Astrocyte of the spinal cord (primary cell): Measurements from ENCODE around the gene PTPRF.

Source experiments
- DNase-seq: peaks from one replicate; pipeline ENCODE4 v3.0.0; 2011; ENCODE audit warnings: low read depth, low spot score
- H3K4me3 ChIP-seq: 2 replicates; pipeline ENCODE4 v1.5.1; 2011; ENCODE audit warnings: low read depth, mild to moderate bottlenecking, low read length, moderate library complexity
- in situ Hi-C: cut with HindIII; loops from 2 replicates; pipeline ENCODE4 v1.10.0; 2017; ENCODE audit warnings: low sequenced_read_pairs
- TF ChIP-seq, protein P1 (sequence below): IDR thresholded peaks from 2 replicates; pipeline ENCODE4 v1.5.1; 2012; ENCODE audit warnings: low read depth, mild to moderate bottlenecking, low read length, inconsistent platforms

PTPRF gene

DNA sequence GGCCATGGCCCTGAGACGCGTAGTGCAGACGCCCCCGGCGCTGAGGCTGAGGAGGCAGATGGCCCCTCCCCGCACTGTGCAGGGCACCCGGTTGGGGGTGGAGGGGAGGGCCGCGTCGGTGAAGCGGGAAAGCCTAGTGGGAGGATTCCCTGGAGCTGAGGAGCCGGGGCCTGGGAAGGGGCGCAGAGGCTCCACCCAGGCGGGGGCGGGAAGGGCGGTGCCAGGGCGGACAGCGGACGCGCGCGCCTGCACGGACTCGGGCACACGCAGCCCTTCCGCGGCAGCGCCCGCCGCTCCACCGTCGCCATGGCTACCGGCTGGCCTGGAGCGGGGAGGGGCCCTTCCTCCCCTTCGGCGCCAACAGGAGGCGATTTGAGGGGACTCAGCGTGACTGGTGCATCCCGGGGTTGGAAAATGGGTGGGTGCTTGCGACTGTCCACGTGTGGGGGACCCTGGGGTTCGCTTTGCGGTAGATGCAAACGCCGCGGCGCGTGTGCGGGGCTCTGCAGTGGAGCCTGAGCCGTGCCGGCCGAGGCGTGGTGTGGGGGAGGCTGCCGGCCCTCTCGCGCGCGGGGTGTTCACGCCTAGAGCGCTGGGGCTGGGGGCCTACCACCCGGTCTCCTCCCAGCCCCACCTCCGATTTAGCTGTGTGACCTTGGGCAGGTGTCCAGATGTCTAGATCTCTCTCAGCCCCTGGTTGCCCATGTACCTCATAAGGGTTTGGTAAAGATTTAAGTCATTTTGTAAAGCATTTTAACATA, 35.1 kb downstream of the PTPRF start:
- DNase-seq = peak; percentile 39
- H3K4me3 ChIP-seq = peak overlapping the region; percentile 44
- in situ Hi-C loops = no loop called here
- TF ChIP-seq, protein P1, sequence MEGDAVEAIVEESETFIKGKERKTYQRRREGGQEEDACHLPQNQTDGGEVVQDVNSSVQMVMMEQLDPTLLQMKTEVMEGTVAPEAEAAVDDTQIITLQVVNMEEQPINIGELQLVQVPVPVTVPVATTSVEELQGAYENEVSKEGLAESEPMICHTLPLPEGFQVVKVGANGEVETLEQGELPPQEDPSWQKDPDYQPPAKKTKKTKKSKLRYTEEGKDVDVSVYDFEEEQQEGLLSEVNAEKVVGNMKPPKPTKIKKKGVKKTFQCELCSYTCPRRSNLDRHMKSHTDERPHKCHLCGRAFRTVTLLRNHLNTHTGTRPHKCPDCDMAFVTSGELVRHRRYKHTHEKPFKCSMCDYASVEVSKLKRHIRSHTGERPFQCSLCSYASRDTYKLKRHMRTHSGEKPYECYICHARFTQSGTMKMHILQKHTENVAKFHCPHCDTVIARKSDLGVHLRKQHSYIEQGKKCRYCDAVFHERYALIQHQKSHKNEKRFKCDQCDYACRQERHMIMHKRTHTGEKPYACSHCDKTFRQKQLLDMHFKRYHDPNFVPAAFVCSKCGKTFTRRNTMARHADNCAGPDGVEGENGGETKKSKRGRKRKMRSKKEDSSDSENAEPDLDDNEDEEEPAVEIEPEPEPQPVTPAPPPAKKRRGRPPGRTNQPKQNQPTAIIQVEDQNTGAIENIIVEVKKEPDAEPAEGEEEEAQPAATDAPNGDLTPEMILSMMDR = no peak

DNA sequence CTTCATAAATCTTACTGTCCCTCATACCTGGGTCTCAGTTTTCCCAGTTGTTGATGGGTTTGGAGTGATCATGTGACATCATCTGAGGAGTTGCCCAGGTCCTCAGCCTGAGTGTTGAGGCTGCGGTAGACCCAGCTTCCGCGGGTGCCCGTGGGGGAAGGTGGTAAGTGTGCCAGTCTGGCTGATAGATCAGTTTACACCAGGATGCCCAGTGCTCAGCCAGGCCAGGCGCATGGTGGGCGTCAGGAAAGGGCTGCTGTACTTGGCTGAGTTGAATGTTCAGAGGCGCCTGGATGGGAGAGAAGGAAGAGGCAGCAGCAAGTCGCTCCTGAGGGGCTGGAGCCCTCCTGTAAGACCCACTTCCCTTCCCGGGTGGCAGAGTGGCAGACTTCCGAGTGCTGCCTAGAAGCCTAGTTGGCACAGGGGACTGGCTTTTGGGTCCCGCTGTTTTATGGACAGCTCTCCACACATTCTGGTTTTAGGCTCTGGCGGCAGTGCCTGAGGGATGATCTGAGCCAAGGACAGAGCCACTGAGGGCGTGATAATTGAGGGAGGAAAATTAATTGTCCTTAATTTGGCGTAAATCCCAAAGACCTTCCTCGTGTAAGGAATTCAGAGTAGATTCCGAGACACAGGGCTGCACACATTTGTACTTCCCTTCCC, 35.8 kb downstream of the PTPRF start:
- TF ChIP-seq, protein P1 = no peak
- H3K4me3 ChIP-seq = no peak overlapping the region
- no peak for DNase-seq
- in situ Hi-C loops = no loop called here

DNA sequence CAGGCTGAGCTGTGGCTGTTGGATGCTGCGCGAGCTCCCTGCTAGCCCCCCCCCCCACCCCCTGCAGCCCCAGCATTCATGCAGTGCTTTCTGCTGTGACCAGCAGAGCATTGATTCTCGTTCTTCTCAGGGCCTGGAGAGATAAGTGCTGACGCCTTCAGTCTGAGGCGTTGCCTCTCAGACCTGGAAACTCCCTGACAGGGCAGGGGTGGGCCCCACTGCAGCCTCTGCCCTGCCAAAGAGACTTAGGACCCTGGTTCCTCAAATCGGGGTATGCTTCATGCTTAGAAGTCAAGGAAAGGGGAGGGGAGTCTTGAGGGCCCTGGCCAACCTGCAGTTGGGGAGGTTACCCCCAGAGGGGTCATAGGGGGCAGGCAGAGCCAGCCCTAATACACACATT, 38.5 kb downstream of the PTPRF start:
- DNase-seq = no peak
- TF ChIP-seq, protein P1 = no peak
- in situ Hi-C loops = no loop called here
- H3K4me3 ChIP-seq = no peak overlapping the region

DNA sequence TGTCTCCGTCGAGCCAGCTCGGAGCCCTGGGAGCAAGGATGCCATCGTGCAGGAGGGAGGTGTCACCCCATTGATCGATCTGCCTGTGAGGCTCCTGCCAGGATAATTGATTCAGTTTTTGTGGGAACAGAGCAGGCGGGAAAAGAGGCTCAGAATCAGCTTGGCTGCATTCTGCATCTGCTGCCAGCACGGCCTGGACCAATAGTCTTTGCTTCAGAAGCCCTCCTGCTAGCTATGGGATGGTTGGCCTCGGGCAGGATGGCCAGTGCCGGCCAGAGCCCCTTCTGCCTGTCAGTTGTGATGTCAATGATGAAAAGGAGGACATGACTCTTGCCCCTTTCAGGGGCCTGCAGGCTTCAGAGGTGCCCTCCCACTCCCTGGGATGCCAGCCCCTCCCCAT, 39.6 kb downstream of the PTPRF start:
- no peak overlapping the region for H3K4me3 ChIP-seq
- no peak for DNase-seq
- TF ChIP-seq, protein P1 = no peak
- in situ Hi-C loops = no loop called here

DNA sequence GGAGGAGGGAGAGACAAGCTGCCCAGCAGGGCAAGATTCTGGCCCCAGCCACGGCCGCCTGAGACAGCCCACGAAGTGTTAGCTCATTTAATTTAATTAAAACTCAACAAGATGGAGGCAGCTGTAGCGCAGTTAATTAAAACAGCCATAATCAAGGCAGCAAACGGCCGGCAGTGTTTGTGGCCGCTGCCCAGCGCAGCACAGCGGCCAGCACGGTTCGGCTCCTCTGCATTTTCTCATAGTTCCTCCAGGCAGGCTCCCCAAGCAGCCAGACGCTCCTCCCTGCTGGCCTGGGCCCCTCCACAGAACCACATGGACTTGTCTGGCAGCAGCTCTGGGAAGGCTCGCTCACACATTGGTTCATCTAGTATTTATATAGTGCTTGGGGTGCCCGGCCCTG, 40.0 kb downstream of the PTPRF start:
- no peak overlapping the region for H3K4me3 ChIP-seq
- in situ Hi-C loops = no loop called here
- TF ChIP-seq, protein P1 = no peak
- no peak for DNase-seq

DNA sequence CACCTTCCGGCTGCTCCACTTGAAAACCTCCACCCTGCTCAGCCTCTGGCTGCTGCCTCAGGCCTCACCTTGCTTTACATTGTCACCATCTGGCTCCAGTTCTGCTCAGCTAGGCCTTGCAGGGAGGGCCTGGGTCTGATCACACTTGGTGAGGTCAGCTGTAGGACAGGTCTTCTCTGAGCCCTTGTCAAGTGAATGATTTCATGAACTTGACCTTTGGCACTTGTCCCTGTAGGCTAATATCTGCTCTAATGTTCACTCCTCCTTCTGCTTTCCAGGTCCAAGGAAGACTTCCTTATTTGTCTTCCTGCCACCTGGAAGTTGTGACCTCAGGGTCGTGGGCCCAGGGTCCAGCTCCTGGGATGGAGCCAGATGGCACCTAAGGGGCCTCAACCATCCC, 41.4 kb downstream of the PTPRF start:
- H3K4me3 ChIP-seq = no peak overlapping the region
- DNase-seq = no peak
- TF ChIP-seq, protein P1 = no peak
- in situ Hi-C loops = no loop called here
